ENCODE data around the gene SLC22A3. TPM values are rescaled to one million over a fixed set of nuclear protein-coding genes. Genes with fewer than 3 reads are reported as not detected.

Gene SLC22A3, protein sequence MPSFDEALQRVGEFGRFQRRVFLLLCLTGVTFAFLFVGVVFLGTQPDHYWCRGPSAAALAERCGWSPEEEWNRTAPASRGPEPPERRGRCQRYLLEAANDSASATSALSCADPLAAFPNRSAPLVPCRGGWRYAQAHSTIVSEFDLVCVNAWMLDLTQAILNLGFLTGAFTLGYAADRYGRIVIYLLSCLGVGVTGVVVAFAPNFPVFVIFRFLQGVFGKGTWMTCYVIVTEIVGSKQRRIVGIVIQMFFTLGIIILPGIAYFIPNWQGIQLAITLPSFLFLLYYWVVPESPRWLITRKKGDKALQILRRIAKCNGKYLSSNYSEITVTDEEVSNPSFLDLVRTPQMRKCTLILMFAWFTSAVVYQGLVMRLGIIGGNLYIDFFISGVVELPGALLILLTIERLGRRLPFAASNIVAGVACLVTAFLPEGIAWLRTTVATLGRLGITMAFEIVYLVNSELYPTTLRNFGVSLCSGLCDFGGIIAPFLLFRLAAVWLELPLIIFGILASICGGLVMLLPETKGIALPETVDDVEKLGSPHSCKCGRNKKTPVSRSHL
- total RNA-seq, result 2.2 and 2.3 TPM in 2 replicates

DNA sequence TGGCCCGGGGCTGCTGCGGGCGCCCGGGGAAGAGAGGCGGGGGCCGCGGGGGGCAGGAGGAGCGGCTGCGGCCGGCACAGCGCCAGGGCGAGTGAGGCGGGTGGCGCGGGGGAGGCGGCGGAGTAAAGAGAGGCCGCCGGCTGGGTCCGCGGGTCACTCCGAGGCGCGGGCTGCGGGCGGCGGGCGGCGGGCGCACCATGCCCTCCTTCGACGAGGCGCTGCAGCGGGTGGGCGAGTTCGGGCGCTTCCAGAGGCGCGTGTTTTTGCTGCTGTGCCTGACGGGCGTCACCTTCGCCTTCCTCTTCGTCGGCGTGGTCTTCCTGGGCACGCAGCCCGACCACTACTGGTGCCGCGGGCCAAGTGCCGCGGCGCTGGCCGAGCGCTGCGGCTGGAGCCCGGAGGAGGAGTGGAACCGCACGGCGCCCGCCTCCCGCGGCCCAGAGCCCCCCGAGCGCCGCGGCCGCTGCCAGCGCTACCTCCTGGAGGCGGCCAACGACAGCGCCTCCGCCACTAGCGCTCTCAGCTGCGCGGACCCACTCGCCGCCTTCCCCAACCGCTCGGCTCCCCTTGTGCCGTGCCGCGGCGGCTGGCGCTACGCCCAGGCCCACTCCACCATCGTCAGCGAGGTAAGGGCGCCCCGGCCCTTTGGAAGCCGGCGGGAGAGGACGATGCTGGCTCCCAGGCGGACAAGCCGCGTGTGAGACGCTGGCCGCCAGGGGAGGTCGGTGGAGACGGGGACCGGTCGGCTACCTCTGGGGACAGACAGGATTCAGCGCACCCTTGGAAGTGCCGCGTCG, at the start of gene SLC22A3:
Gene SLC22A3 (plus strand): TSS at position 156 of the 797 bp plus-strand sequence. CDS start 42 bp downstream, at position 198.

Other genes starting within 250 kb of the SLC22A3 start
- gene SLC22A1, start 226.6 kb upstream of the SLC22A3 start, total RNA-seq, result 2.3 TPM in 1 of 2 replicates, not detected in the other
- gene SLC22A2, start 89.6 kb upstream of the SLC22A3 start, total RNA-seq, result not detected in 2 replicates

All from airway epithelial cell (primary cell).